HTR-8/SVneo (cell line): ENCODE data around the gene ARAP1.
A peak's percentile ranks its signal among the peaks of the same experiment; 100 is the strongest.
"Not testable (repeated sequence)": the region's sequence is repeated elsewhere in the genome, so short reads cannot be mapped to it uniquely, and the experiment has no call there.

Experiments used
- DNase-seq: peaks from one replicate; pipeline ENCODE4 v3.0.0; 2011; ENCODE audit warnings: low spot score, mixed read lengths; ENCODE audit not compliant: insufficient read length
- FAIRE-seq: peaks from 2 replicates; lab custom pipeline; 2011; peaks lifted over from hg19 to GRCh38; lab: Jason Lieb, UNC

ARAP1 gene

DNA sequence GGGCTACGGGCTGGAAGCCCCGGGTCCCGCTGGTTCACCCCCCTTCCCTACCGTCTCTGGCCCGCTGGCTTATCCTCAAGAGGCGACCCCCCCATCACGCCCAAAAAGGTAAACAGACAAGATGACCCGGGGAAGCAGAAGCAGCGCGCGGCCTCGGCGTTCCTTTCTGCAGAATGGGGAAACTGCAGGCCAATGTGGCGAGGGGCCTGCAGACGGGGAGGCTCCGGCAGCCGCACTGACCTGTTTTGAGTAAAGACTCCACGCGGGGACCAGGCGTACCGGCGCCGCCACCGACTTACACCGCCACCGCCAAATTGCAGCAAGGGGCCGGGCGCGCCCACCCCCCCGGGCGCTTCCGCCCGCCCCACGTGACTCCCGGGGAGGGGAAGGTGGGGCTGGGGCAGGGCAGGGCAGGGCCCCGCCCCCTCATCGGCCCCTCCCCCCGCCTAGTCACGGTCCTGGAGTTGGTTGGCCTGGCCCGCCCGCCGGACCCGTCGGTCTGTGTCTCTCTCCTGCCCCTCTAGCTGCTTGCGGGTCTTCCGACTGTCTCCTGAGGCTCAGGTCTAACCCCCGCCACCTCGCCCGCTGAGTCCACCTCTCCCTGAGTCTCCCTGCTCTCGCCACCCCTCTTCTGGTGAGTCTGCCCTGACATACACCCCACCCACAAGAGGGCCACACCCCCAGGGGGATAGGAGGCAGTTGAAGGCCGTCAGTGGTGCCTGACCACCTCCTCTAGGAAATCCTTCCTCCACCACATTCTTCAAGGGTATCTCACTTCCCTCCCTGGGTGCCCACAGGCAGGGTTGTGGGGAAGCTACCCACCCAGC is at the start of gene ARAP1:
Gene ARAP1, minus strand, starts transcription at position 321 of the 827 bp plus-strand sequence. CDS start 25,280 bp downstream, outside the sequence.
- peak; percentile 96 for FAIRE-seq
- DNase-seq, result peak; percentile 97

DNA sequence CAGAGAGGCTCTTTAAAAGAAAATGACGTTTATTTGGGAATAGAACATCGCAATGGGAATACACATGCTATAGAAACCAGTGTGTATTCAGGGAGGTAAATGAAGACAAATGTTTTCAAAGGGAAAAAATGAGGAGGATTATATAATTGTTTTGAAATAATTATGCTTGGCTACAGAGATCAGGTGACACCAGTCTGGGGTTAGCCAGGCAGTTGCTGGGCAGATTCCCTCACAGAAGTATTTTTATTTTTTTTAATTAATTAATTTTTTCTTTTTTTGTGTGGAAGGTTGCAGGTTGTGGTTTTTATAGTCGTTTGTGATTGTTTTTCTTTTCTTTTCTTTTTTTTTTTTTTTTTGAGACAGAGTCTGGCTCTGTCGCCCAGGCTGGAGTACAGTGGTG is 47.2 kb upstream of the ARAP1 start:
- FAIRE-seq, result no peak
- DNase-seq, result no peak

DNA sequence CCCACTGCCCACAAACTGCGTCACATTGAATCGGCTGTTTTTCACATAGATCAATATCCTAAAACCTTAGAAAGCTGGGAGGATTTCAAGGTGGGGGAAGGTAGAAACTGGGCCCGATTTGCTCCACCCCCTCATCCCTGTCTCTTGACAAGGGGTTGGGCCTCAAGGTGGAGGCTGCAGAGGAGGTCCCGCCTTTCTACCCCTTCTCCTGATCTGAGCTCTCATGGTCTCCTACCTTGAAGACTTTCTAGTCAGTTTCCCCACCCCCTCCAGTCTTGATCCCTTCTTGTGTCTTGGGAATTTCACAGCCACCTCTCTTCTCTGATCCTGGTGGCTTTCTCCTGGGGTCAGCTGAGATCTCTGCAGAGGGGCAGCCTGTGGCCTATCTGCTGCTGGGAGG is 46.2 kb upstream of the ARAP1 start:
- FAIRE-seq, result no peak
- DNase-seq, result no peak

DNA sequence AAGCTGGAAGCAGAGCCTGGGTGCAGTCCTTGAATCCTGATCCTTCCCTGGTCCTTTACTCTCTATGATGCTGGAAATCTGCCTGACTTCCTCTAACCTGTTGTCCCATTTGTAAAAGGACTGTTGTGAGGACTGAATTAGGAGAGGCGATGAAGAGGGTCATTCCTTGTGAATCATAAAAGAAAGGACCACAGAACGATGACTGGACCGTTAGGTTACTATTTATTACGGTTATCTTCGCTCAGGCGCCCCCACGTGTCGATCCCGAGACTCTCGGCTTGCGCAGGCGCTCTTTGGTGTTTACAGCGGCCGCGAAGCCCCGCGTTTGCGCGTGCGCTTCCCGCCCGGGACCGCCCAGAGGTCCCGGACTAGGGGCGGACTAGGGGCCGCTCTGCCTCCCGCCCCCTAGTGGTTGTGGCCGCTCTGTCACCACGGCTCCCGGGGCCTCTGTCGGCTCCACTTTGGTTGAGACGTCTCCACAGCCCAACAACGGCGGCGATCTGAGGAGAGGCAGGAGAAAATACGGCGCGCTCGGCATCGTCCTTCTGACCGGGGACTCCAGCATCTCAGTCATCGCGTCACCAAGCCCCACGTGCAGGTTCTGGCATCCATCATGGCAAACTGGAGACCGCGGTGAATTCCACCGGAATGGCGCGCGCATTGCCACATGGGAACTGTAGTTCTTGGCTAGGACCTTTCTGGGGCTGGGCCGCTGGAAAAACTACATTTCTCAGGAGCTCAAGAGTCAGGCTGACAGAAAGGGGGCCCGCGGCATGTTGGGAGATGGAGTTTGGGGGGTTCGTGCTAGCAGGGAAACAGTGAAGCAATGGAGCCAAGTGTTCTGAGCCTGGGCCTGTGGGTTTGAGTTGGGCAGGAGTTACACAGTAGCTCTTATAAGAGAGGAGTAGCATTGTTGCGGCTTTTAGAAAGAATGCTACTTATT is 41.5 kb upstream of the ARAP1 start, which contains the start of gene STARD10:
Gene STARD10, minus strand, starts transcription at position 623 of the 943 bp plus-strand sequence. CDS start 12,866 bp downstream, outside the sequence.
- FAIRE-seq (peak; percentile 80), DNase-seq (peak; percentile 98)

DNA sequence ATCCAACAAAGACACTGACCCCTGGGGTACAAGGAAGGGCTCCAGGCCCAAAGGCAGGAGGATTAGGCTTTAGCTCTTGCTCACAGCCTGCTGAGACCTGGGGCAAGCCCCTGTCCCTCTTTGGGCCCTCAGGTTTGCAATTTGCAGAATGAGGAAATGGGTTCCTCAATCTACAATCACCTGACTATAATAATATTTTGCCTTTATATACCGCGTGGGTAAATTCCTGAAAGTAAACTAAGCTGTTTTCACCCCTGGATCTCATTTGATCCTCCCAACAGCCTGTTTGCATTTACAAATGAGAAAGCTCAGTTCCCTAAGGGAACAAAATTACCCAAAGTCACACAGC is 40.8 kb upstream of the ARAP1 start:
- DNase-seq, result no peak

DNA sequence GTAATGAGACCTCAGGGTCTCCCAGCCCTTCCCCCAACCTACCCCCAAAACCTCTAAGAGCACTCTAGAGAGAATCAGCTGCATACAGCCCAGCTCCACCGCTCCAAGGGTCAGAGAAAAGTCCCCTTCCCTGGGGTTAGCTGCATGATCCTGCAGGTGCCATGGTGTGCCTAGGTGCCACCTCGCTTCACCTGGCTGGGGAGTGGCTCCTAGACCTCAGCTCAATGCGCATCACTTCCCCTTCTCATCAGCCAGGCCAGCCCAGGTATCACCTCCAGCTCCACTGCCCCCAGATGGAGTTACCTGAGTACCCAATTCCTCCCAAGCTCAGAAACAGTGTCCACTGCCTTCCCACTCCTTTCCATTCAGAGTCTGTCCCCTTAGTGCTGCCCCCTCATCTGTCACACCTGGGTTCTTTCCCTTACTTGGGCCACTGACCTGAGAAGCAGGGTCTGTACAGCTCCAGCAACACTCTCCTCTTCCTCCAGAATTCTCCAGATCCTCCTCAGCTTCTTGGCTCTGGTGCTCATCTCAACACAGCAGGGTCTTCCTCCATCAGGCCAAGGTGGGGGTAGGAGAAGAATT is 40.3 kb upstream of the ARAP1 start:
- no peak for FAIRE-seq
- DNase-seq, result no peak

More for the DNA sequence above, 40.8 kb upstream of the ARAP1 start:
- FAIRE-seq, result no peak

DNA sequence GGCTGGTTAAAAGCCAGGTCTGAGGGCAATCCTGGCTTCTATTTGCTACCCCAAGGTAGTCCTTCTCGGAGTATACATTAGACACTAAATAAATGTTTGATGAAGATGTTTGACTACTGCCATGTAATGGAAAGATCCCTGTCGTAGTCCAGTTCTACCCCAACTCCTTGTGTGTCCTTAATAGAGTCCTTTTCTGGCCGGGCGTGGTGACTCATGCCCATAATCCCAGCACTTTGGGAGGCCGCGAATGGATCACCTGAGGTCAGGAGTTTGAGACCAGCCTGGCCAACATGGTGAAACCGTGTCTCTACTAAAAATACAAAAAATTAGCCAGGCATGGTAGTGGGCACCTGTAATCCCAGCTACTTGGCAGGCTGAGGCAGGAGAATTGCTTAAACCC is 39.0 kb upstream of the ARAP1 start:
- not testable (repeated sequence) for FAIRE-seq, DNase-seq

DNA sequence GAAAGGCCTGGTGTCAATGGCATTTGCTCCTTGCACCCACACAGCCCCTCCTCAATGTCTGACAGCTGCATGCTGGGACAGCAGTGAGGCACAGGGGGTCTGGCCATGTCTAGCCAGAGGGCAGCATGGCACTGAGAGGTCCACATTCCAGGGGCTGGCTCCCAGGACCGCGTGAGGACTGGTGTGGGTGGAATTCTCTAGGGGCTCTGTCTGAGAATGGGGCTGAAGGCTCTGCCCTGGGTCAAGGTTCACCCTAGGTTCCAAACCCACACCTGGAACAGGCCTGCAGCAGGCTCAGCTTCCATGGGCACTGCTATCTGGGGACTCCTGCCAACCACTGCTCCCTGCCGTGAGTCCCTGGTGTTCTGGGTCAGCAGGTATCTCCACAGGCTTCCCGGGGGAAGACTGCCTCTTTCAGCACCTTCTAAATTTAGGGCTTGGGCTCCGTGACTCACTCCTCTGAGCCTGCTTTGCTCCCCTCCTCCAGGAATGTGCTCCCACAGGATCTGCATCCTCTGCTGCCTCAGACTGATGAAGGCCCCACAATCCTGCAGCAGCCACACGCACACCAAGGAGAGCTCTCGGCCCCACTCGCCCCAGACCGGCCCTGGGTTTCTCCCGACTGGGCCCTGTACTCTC is 37.4 kb upstream of the ARAP1 start:
- FAIRE-seq (no peak), DNase-seq (no peak)

DNA sequence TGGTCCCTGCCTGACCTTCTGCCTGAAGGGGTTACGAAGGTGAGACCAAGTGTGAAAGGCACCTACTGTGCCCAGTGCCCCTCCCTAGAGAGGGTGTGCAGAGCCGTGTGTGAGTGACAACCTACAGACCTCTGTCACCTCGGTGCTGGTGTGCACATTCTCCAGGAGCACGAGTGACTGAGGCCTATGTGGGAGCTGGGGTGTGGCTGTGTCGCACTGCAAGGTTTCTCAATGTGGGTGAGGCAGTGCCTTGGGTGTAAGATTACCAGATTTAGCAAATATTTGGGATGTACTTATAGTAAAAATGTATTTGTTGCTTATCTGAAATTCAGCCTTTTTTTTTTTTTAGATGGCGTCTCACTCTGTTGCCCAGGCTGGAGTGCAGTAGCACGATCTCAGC is 36.0 kb upstream of the ARAP1 start:
- FAIRE-seq (no peak), DNase-seq (no peak)

DNA sequence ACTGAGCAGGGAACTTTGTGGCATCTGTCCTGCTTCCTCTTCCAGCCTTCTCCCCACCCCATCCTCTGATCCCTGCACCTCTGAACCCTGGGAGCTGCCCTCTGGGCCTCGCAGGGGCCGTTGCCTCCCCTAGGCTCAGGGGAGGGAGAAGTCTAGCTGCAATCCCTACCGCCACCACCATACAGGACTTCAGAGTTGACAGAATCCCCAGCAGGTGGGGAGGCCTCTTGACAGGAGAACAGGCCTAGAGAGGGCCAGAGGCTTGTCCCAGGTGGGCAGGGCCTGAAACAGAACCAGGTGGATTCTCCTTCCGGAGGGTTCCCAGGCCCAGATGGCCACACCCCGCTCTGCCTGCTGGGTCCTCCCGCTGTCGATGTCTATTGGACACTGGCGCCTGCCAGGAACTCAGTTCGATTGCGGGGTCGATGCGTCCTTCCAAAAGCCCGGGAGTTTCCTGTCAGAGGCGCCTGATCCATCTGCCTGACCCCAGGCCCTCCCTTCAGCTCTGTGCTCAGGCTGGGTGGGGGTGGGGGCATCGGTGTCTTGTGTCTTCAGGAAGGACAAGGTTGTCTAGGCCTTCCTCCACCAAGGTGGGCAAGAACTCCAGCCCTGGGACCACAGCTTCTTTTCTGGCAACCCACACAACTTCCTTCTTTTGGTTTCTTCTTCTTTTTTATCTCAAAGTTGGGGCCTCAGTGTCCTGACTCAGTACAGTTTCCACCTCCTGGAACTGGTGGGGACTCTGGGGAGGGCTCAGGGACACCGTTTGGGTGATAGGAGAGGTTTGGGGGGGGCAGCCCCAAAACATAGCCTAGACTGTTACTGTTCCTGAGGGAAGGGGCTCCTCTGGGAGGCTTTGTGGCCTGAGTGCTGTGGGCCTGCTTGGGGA is 35.3 kb upstream of the ARAP1 start:
- FAIRE-seq, result no peak
- no peak for DNase-seq

DNA sequence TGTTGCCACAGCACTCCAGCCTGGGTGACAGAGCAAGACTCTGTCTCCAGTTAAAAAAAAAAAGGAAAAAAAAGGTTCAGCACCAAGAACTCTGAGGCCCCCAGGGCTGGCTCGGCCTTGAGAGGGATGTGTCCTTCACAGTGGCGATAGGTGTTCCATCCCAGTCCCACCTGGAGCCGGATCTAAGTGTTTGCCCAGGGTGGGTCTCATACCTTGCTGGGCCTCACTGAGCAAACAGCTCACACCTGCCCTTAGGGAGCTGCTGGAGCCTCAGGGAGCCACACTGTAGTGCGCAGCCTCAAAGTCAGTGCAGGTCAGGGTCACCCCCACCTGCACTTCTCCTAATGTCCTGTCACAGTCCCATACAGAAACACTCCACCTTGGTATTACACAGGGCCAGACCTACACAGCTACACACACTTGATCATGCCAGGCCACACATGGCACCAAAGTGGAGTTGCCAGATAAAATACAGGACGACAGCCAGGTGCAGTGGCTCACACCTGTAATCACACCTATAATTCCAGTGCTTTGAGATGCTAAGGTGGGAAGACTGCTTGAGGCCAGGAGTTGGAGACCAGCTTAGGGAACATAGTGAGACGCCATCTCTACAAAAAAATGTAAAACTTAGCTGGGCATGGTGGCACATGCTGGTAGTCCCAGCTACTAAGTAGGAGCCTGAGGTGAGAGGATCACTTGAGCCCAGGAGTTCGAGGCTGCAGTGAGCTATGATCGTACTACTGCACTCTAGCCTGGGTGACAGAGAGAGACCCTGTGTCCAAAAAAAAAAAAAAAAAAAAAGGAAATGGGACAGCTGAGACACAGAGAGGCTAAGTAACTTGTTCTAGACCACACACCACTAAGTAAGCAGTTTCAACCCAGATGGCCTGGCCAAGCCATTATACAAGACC is 34.4 kb upstream of the ARAP1 start:
- FAIRE-seq (no peak), DNase-seq (no peak)

DNA sequence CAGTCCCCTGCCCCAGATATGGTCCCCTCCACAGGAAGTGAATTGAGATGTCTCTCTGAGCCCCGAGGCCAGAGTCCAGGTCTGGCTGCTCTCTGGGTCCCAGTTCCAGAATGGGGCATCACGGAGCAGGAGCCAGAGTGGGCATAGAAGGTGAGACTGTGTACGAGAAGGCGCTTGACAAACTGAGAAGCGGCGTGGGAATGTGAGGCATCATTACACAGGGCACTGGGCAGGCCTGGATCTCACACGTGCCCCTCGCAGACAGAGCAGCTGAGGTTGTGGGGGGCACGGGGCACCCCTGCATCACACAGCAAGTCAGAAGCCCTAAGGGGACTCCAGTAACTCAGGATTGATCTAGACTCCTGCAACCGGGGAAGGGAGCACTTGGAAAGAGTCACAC is 32.5 kb upstream of the ARAP1 start:
- FAIRE-seq (no peak), DNase-seq (no peak)

DNA sequence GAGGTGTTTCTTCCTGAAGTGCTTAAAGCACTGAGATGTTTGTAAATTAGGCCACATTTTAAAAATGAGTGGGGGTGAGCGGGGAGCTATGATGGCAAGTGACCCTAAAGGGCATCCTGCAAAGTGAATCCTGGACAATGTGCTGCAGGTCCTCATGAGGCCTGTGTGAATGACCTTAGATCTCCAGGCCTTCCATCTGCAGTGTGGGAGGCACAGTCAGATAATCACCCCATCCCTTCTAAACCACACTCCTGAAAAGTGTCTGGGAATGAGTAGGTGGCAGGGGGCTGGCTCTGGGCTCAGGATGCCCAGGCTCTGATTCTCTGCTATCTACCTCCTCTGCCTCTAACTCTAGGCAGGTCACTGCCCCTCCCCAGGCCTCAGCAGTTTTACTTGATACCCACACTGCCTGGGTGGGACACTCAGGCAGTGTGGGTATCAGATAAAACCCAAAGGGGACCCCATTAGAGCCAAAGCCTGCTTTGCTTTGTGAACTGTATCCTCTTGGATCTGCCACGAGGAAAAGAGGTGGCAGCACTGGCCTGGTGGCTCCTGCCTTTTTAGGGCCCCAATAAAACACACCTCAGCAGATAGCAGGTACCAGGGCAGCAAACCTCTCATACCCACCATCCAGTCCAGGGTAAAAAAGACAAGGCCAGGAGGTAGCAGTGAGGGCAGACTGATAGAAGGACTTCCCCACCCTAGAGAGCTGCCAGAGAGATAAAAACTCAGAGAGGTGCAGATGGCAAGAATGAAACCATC is 31.1 kb upstream of the ARAP1 start:
- DNase-seq, result no peak
- no peak for FAIRE-seq

DNA sequence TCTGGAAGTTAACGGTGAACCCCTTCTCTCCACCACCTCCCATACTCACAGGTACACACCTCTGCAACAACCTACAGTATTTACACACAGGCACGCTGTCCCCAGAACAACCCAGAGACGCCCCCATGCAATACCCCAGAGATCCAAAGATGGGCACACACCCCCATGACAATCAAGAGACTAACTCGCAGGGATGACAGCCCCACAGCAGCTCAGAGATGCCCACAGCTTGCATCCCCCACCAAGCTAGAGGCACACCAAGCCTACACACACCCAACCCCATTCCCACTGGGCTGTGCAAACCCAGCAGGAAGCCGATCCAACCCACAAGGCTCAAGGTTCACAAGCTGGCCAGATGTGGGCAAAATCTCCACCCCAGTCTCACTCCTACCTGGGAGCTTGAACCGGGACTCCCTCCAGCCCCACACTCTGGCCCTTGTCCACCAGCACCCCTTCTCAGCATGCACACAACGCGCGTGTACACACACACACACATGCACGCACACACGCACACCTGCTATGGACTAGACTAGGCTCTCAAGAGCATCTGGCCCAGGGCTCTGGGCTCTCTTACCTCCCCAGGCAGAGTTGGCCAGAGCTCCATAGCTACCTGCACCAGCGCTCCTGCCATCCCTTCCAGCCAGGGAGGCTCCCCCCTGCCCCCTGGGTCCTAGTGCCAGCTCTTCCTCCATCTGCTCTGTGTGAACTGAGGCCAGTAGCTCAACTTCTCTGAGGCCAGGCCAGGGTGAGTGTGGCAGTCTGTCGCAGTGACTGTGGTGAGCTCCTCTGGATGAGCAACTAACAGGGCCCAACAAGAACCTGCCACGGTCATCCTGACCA is 30.1 kb upstream of the ARAP1 start:
- FAIRE-seq, result peak; percentile 60

DNA sequence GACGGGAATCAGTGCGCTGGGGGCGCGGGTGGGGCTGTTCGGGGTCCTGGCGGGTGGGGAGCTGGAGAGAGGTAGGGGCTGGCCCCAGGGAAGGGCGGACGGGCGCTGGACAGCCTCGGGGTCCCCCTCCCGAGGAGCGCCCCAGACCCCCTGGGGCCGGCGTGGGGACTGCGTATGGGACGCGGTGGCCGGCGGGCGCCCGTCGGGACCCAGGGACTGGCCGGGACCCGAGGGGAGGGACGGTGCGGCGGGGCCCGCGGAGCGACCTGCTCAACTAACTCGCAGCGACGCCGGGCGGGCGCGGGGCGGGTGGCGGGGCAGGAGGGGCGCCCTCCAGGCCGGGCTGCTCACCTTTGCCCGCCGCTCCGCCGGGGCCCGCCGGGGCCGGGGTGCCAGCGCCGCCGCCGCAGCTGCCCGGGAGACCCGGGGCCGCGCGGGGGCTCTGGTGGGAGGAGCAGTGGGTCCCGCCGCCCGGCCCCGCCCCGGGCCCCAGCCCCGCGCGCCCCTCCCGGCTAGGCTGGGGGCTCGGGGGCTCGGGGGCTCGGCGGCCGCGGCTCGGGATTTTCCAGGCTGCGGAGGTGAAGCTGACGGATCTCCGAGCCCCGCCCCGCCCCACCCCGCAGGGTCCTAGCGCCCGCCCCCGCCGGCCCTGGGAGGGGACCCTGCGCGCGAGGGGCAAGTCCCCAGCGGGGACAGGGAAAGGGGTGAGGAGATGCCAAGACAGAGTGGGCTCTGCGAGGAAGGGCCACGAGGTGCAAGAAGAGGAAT is 29.3 kb upstream of the ARAP1 start:
- DNase-seq (peak; percentile 73), FAIRE-seq (no peak)

More for the DNA sequence above, 30.1 kb upstream of the ARAP1 start:
- DNase-seq, result no peak

DNA sequence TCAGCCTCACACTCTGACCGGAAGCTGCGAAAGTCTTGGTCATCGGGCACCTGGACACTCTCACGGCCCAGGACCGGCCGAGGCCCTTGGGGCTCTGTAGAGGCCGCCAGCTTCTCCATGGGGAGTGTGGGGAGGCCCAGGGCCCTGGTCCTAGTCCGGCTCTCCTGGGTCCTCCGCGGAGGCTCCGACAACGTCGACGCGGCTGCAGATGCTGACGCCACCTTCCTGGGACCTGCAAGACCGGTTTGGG is 28.8 kb upstream of the ARAP1 start:
- FAIRE-seq (no peak), DNase-seq (no peak)
